HG02943 (cell line): Measurements from ENCODE around the gene CLSTN2.

Experiments used
- ATAC-seq: cut with Tn5 transposase; IDR thresholded peaks from one replicate; pipeline ENCODE4 v1.9.1; 2021; ENCODE audit warnings: mild to moderate bottlenecking, low read depth, moderate library complexity; ENCODE audit not compliant: unreplicated experiment

CLSTN2 gene

DNA sequence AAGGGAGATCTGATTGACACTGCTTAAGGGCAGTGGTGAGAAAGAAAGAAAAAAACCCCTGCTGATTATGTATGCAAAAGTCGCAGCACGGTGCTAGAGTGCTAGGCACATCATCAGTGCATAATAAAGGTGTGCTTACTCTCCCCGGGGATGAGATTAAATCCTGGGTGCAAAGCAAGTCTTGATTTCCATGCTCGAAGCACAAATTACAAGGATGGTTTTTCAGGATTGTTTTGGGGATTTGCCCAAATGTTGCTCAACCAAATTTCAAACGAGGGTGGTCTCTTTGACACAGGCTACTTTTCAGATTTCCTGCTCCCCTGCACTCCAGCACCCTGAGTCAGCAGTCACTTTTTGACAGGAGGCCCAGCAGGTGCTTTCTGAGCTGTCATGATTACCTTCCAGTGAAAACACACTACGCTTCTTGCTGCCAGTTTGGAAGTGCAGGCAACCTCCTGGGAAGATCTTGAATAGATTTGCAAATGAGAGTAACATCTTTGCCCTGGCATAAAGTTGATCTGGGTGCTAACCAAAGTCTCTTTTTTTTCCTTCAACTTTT, 575.4 kb downstream of the CLSTN2 start:
- no peak for ATAC-seq

DNA sequence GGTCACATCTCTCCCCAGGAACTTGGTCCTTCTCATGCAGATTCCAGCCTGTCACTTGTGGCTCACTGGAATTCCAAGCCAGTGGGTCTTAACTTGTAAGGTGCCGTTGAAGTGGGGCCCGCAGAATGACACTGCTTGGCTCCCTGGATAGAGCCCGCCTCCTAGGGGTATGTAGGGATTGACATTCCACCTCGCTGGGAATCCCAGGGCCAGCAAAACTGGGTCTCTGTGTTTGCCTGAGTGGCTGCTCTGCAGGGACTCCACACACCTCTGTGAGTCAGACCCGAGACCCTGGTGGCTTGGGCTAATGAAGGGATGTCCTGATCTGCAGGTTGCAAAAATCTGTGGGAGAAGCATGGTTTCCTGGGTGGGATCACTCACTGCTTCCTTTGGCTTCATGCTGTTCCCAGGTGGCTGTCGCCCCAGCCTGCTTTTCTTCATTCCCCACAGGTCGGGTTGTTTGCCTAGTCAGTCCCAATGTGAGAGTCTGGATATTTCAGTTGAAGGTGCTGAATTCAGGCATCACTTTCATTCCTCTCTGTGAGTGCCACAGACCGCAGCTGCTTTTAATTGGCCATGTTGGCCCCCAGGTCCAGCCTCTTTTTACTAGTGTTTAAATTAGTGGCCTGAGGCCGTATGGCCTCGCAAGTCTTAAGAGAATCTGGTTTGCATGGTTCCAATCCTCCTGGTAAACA, 586.9 kb downstream of the CLSTN2 start:
- no peak for ATAC-seq

DNA sequence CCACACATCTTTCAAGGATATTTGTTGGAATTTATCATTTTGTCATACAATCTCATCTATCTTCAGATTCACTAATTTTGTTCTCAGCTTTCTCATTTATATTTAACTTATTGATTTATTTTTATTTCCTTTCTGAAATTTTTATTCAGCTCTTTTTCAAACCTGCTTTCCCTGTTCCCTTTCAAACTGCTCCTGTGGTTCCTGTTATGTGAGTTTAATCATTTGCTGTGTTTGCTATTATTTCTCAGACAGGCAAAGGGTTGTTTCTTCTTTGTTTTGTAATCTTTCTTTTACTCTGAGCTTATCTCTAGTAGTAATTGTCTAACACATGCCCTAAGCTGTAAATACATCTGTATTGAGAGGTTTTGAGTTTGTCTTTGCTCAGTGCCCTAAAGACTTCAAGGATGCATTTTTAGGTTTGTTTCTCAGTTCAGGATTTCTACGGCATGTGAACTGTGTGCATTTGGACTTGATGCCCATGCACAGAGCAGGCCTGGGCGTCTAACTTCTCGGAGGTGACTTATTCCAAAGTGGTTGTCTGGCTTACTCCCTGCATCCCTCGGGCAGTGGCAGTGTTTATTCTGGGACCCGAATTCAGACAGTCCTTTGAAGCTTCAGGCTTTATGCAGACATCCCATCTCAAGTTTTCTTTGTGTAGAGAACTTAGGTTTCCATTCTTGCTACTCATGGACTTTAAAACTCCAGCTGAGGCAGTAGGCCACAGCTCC, 587.8 kb downstream of the CLSTN2 start:
- ATAC-seq, result no peak

DNA sequence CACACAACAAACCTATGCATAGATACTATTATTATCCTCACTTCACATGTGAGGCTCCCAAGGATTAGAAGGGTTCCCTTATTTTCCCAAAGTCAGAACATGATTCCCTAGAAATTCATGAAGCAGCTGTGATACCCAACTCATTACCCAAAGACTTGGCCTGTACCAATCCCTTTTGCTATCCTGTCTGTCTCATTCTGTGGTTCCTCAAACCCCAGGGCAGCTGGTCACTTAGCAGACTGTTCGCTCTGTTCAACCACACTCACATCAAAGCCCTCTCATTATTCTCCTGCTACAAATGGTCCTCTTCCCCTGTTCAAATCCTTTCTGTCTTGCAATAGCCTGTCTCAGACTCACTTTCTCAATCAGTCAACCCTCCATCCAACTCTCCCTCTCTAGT, 588.6 kb downstream of the CLSTN2 start:
- ATAC-seq, result no peak

DNA sequence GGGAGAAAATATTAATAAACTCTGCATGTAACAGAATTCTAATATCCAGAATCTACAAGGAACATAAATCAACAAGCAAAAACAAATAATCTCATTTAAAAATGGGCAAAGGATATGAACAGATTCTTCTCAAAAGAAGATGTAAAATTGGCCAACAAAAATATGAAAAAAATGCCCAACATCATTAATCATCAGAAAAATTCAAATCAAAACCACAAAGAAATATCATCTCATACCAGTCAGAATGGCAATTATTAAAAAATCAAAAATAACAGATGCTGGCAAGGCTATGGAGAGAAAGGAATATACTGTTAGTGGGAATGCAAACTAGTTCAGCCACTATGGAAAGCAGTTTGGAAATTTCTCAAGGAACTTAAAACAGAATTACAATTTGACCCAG, 592.2 kb downstream of the CLSTN2 start:
- no peak for ATAC-seq

DNA sequence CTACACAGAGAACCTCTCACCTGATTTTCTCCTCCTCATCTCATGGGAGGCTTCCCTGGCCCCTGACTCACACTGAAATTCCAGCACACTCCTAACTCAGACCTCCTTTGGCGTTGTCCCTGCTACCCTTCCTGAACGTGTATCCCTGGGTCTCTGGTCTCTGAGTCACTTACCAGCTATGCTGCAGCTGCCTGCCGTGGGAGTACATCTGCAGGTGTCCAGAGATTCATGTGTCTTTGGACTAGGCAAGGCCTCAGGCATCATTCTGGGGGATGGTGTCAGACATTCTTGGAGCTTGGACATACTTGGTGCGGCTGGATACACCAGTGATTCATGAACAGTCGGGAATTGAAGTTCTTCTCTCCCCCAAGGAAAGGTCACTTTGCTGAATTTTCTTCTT, 594.1 kb downstream of the CLSTN2 start:
- no peak for ATAC-seq

DNA sequence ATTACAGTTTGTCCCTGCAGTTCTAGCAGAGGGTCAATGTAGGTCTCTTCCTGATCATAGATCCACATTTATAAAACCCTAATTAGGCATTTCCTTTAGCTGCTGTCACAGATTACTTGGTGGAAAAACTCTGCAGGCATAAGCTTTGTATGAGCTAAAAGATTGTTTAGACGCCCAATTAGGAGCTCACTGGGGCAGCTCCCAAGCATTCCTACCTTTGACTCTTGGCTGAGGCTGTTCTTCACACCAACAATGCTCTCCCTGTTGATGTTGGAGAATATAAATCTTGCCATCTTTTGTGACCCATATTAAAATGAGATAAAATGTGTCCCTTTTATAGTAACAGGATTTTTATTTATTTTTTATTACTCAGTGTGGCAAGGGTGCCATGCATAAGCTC, 594.6 kb downstream of the CLSTN2 start:
- no peak for ATAC-seq

DNA sequence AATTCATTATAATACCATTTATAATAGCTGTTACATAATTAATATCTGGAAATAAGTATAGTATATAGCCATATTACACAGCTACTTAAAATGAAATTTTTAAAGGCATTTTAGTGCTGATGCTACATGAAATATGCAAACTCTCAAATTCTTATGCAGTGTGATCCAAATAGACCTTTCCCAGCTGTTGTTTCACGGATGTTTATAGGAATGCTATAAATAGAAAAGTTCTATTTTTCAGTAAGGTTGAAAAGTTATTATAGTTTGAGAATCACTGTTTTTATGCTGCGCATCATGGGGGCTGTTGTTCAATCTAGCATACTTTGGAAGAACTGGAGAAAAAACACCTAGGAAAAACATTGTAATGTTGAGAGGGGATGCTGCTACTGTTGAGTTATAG, 595.1 kb downstream of the CLSTN2 start:
- no peak for ATAC-seq

DNA sequence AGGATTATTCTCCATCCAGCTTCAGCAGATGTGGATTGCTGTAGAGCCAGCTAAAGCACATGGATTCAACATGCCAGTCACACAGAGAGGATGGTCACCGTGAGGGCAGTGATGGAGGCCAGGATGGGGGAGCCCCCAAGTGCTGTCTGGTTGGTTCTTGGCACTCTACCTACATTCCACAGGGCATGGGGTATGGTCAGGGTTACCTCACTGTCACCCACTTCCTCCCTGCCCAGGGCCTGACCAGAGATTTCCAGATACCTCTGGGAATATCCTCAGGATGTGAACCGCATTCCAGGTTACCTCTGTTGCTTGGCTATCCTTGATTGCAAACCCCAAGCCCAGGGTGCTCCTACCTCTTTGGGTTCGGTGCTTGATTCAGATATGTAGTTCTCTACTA, 595.6 kb downstream of the CLSTN2 start:
- ATAC-seq, result no peak

DNA sequence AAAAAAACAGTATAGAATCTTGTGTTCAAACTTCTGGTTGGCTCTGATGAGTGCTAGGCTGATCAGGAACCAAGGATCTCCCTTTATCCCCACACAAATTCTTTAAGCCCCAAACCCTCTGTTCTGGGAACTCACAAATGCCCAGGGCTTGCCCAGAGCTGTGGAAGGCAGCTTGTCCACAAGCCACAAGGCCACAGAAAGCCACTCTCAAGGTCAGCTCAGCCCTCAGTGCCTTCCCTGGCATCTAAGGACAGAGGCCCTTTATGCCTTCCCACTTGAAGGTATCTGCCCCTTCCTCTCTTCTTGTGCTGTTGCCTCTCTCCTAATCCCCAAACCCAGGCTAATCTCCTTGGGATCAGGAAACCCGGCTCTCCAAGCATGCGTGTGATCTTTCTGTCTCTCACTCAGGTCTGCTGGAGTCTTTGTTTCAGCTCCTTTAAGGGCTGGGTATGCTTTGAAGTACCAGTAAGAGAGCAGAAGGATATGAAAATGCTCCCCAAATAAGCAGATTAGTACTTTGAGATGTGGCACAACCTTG, 597.9 kb downstream of the CLSTN2 start:
- no peak for ATAC-seq

DNA sequence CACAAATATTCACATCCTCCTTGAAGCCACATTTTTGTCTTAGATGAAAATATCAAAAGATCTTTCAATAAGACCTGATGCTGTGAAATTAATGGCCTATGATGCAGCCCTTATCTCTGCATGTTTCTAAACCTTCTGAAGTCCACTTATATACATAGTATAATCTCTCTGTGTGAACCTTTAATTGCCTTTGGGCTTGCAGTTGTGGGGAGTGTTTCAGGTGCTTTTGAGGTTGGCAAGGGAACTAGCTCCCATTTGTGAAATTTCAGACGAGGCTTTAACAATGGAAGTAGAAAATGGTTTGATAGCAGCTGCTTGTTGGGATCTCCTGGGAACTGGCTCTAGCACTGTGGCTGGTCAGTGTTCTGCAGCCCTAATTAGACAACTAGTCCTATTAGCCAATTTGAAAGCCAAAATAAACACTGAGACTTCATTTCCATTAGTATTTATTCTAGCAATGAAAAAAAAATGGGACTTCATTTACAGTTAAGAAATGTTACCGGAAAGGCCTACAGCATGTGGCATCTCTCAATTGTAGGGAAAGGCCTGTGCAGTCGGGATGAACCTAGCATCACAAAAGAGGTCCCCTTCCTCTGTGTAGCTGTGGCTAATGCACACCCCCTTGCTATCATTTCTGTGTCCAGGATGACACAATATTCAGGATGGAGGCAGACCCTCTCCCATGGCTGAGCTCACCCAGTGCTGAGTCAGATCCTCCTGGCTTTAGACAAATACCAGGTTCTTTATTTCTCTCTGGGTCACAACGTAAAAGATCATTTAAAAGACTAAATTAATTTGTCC, 602.1 kb downstream of the CLSTN2 start:
- ATAC-seq, result no peak

DNA sequence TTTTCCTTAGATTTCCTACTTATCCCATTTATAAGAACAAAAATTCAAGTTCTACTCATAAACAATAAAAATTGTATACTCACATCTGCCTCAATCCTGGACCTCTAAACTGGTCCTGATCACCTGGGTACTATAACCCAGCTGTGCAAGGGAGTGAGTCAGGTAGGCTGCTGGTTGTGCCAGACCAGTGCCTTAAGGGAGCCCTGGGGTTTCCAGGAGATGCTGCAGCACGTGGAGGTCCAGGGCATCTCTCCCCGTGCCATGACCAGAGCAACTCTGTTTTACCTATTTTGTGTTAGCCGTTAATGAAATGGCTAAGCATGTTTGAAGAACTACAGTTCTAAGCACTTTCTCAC, 602.7 kb downstream of the CLSTN2 start:
- no peak for ATAC-seq

DNA sequence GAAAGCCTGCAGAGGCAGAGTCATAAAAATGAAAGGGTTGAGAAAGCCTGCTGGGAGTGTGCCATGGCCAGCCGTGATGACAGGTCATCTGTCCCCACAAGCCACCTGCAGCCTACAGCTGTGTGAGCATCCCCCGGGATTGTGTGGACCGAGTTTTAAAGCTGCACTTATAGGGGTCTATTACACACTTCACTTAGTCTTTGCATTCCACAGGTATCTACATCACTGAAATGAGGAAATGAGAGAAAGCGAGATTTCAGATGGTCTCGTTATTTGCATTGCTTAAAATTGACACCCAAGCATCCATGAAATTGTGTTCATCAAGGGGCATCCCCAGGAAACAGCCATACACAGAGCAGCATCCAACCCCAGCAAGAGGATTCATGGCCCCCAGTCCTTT, 605.3 kb downstream of the CLSTN2 start:
- ATAC-seq, result no peak

DNA sequence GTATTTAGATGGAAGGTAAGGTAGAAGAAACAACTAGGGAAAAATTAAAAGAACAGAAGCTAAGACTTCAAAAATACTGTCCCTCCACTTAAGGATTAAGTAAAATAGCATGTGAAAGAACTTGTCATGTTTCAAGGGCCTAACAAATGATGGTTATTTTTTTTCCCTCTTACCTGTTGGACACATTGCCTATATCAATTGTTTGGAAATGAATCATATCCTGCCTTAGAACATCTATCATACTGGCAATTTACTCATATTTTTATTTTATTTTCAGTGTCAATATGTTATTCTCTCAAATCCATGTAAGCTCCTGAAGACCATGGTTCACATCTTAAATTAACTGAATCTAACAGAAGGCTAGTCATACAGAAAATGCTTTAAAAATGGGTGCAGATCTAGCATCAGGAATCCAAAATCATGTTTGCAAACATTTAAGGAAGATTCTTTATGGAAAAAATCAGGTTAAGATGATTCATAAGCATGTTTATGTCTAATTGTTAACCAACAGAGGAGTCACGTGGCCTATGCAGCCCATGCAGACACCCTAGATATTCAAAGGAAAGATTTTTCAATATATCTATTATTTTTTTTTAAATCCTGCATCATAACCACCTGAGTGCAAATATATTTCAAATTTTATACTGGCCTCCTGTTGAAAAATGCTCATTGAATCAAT, 607.1 kb downstream of the CLSTN2 start:
- ATAC-seq, result no peak

DNA sequence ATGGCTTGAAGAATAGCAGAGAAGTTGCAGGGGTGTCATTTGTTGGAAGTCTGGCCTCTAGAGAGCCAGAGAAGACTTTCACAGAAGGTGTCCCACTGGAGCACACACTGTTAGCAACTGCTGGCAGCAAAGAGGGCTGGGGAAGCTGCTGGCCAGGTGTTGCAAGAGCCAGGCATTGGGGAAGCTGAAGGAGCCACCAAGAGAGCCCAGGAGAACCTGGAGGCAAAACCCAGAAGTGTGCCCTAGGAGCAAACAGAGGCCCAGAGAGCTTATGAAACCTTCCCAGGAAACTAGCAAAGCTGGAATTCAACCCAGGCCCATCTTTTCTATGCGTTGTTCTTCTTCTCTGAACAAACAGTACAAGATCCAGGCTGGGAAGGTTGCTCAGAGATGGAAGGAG, 610.2 kb downstream of the CLSTN2 start:
- ATAC-seq, result no peak

DNA sequence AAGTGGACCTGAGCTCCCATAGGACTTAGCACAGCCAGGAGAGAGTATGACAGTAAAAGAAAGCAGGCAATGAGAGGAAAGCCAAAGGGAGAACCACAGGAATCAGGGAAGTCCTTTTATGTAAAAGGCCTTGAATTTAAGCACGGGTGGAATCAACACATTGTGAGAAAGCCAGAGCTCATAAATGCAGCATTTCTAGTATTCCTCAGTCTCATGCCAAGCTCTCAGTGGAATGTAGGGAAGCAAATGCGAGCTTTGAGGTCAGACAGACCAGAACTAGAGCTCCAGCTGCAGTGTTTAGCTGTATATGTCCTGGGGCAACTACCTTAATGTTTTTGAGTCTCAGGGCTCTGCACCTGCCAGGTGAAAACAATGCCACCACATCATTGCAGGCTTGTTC, 610.8 kb downstream of the CLSTN2 start:
- no peak for ATAC-seq

DNA sequence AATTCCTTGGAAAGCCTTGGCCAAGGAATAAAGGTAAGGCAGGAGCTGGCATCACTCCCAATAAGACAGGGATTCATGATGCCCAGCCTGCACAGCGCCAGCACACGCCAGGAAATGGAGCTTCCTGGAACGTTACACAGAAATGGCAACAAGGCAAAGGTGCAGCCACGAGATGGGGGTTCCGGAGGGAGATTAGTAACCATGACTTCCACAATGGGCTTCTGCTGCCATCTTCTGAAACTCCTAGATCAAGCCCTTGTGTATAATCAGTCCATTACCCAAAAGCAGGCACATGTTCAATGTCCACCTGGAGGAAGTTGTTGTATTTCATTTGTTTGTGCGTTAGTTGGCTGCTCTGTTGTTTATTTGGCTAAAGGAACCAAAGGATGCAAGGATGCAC, 611.7 kb downstream of the CLSTN2 start:
- no peak for ATAC-seq

DNA sequence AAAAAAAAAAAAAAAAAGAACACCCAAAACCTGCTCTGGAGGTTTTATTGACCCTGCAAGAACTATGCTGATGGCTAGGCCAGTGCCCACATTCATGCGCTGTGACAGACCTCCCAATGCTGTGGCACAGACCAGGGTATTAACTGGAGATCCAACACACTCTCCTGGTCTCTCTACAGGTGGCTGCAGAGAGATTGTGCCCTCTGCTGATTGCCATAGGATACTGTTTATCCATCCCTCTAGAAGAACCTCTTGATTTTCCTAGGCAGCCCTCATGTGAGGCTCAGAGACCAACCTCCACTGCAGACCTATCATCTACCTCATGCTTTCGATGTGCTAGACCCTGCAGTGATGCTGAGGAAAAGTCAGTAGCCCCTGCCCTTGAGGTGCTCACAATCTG, 617.4 kb downstream of the CLSTN2 start:
- no peak for ATAC-seq

DNA sequence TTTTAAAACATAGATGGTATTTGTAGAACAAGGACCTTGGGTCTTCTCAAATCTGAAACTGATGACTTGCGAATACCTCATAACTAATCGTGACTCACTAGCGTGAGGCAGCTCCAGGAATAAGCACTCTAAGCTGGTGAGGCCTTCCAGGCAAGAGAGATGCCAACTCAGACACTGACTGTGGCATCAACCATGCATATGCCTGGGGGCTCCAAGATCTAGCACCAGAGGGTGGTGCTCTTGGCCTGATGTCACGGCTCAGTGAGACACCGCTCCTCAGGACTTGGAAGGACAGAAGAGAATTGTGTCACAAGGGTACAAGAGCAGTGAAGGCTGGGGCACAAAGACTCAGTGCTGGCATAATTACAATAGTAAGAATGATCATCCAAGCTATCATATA, 617.9 kb downstream of the CLSTN2 start:
- ATAC-seq, result no peak

DNA sequence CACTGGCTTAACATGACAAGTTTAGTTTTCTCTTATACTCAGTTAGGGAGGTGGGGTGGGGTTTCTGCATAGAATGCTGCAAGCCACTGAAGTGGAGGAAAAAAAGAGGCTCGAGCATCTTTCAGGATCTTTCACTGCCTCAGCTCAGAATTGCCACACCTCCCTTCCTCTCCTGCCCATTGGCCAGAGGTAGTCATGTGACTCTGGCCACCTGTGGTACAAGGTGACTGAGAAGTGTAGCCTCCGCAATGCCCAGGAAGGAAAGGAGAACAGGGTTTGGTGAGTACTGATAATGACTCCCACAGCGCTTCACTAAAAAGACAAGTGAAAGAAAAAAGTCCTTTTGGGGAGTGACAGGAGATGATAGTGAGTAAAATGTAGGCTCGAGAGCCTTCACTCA, 618.6 kb downstream of the CLSTN2 start:
- no peak for ATAC-seq

DNA sequence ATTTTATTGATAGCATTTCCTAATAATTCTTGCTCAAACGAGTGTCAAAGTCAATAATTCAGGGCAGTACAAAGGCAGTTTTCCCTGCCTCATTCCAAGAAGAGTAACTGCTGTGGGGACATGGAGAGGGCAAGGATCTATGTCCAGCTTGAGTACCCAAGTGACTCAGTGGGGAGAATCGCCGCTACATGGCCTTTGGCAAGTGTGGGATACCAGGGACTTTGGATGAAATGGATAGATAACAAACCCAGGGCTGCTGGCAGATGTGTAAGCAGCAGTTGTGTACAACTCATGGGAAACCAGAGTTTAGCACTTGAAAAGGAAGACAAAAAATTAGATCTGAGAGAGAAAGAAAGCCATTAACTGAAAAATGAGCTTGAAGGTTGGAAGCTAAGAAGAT, 620.7 kb downstream of the CLSTN2 start:
- no peak for ATAC-seq
